Measurements from ENCODE around the gene USP54. TPM values are rescaled to one million over a fixed set of nuclear protein-coding genes. Genes with fewer than 3 reads are reported as not detected.

USP54 gene
- total and polyA plus RNA-seq, 2 of the 13 experiments (the other 11 are each of a cell fraction or from before 2014, with no cell fraction given) = 18.1 to 25.0 TPM

DNA sequence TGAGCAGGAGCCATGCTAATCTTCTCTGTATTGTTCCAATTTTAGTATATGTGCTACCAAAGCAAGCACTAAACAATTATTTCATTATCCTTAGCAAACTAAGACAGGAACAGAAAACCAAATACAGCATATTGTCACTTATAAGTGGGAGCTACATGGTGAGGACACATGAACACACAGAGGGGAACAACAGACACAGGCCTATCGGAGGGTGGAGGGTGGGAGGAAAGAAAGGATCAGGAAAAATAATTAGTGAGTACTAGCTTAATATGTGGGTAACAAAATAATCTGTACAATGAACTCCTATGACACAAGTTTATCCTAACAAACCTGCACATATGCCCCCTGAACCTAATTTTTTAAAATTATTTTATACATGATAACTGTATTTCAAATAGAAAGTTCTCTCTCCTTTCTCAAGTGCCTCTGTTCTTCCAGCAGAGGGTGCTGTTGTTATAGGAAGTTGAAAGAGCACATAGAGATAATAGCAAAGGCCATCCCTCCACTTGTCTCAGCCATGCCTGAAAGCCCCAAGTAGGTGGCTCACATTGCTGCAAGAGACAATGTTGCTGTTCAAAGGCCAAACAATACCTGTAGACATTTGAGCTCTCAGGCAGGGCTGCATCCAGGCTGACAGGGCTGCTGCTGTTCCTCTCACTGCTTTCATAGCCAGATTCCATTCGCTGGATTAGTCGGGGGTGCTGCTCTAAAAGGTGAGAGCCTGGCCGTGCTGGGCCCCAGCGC, 61.9 kb downstream of the USP54 start (continued):
- no peak for TF ChIP-seq ATF4 (CRISPR knock-in tag; IDR thresholded peaks at IDR 0.05)
- TF ChIP-seq ZNF775 (CRISPR knock-in tag; IDR thresholded peaks at IDR 0.05; ENCODE audit: borderline replicate concordance) = no peak
- TF ChIP-seq SNAPC2 (CRISPR knock-in tag; IDR thresholded peaks at IDR 0.05) = no peak
- TF ChIP-seq IRF2 (CRISPR knock-in tag; IDR thresholded peaks at IDR 0.05) = no peak; the same call in 1 of the 2 replicates
- TF ChIP-seq ZBTB20 (CRISPR knock-in tag; IDR thresholded peaks at IDR 0.05; ENCODE audit: borderline replicate concordance, low read depth) = no peak
- no peak for TF ChIP-seq MAF1 (CRISPR knock-in tag; IDR thresholded peaks at IDR 0.05; ENCODE audit: borderline replicate concordance)
- no peak for TF ChIP-seq RAD51 (IDR thresholded peaks at IDR 0.05; ENCODE audit: borderline replicate concordance)
- no peak for TF ChIP-seq ZNF296 (CRISPR knock-in tag; conservative IDR thresholded peaks at IDR 0.05)
- TF ChIP-seq CBX5 (CRISPR knock-in tag; IDR thresholded peaks at IDR 0.05; ENCODE audit: borderline replicate concordance) = no peak
- TF ChIP-seq, protein P1, sequence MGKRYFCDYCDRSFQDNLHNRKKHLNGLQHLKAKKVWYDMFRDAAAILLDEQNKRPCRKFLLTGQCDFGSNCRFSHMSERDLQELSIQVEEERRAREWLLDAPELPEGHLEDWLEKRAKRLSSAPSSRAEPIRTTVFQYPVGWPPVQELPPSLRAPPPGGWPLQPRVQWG (CRISPR knock-in tag; IDR thresholded peaks at IDR 0.05; ENCODE audit: borderline replicate concordance, low read depth) = no peak
- TF ChIP-seq SMC3 (IDR thresholded peaks at IDR 0.05; ENCODE audit: low read length) = peak; percentile 98
- TF ChIP-seq HMGXB4 (CRISPR knock-in tag; IDR thresholded peaks at IDR 0.05; ENCODE audit: borderline replicate concordance in 1 of 2, low read depth in 1 of 2) = 0 out of 4 replicates have a peak, but pooled peaks of 1 of the 2 experiments have one; percentile 37
- 0 out of 2 replicates have a peak, but pooled peaks have one; percentile 17 for TF ChIP-seq THAP11 (CRISPR knock-in tag; IDR thresholded peaks at IDR 0.05)
- TF ChIP-seq SOX5 (CRISPR knock-in tag; IDR thresholded peaks at IDR 0.05; ENCODE audit: borderline replicate concordance) = peak; percentile 70
- no peak for TF ChIP-seq NCOA2 (CRISPR knock-in tag; IDR thresholded peaks at IDR 0.05)
- TF ChIP-seq MIXL1 (CRISPR knock-in tag; IDR thresholded peaks at IDR 0.05) = 0 out of 2 replicates have a peak, but pooled peaks have one; percentile 16
- TF ChIP-seq GATAD2A (CRISPR knock-in tag; IDR thresholded peaks at IDR 0.05) = peak; percentile 35; the same call in 1 of the 2 replicates
- no peak for TF ChIP-seq PHF8 (CRISPR knock-in tag; IDR thresholded peaks at IDR 0.05)
- TF ChIP-seq ZMYM2 (CRISPR knock-in tag; IDR thresholded peaks at IDR 0.05) = no peak
- TF ChIP-seq CEBPB (IDR thresholded peaks at IDR 0.05; ENCODE audit: borderline replicate concordance, low read depth, low read length) = peak; percentile 18; the same call in 1 of the 2 replicates
- 0 out of 2 replicates have a peak, but pooled peaks have one; percentile 49 for TF ChIP-seq SMAD3 (CRISPR knock-in tag; IDR thresholded peaks at IDR 0.05)
- TF ChIP-seq ZSCAN12 (CRISPR knock-in tag; IDR thresholded peaks at IDR 0.05) = no peak
- no peak for TF ChIP-seq SOX6 (IDR thresholded peaks at IDR 0.05)
- peak; percentile 67; the same call in 1 of the 2 replicates for TF ChIP-seq SOX6 (CRISPR knock-in tag; IDR thresholded peaks at IDR 0.05)
- peak; percentile 92 for TF ChIP-seq RAD21 (CRISPR knock-in tag; IDR thresholded peaks at IDR 0.05)
- peak; percentile 69 for TF ChIP-seq HNF4A (CRISPR knock-in tag; IDR thresholded peaks at IDR 0.05)
- no peak for TF ChIP-seq SIX4 (CRISPR knock-in tag; IDR thresholded peaks at IDR 0.05)
- no peak for TF ChIP-seq ZFP36 (IDR thresholded peaks at IDR 0.05; ENCODE audit: borderline replicate concordance, low read depth, low read length, partially characterized antibody)
- TF ChIP-seq ZNF780A (CRISPR knock-in tag; IDR thresholded peaks at IDR 0.05) = no peak
- TF ChIP-seq ZFX (CRISPR knock-in tag; IDR thresholded peaks at IDR 0.05; ENCODE audit: low read depth) = peak; percentile 33; the same call in 1 of the 2 replicates
